H1 (cell line): ENCODE data around the gene DDX42. TPM values are rescaled to one million over a fixed set of nuclear protein-coding genes. Genes with fewer than 3 reads are reported as not detected.
A peak's percentile ranks its signal among the peaks of the same experiment; 100 is the strongest.

Source experiments
- ASH2L ChIP-seq: fragments of 200-600, 300-600 bp; sonication (generic); IDR thresholded peaks from one replicate; pipeline ENCODE4 v1.7.1; 2017; ENCODE audit warnings: low read length
- ATF3 ChIP-seq: IDR thresholded peaks from 2 replicates; pipeline ENCODE4 v1.6.1; 2011; ENCODE audit warnings: low read depth, mild to moderate bottlenecking, low read length; ENCODE audit not compliant: insufficient read depth
- BCL11A ChIP-seq, 2 experiments: IDR thresholded peaks; one replicate each; pipeline ENCODE4 v1.6.1; 2011; ENCODE audit warnings: low read depth in 2 of 2, low read length in 2 of 2, mild to moderate bottlenecking in 2 of 2
- CEBPB ChIP-seq: IDR thresholded peaks from 2 replicates; pipeline ENCODE4 v1.6.1; 2012; ENCODE audit warnings: low read depth, low read length
- E2F6 ChIP-seq: IDR thresholded peaks from 2 replicates; pipeline ENCODE4 v1.6.1; 2012; ENCODE audit warnings: inconsistent platforms
- EGR1 ChIP-seq: IDR thresholded peaks from 2 replicates; pipeline ENCODE4 v1.6.1; 2011; ENCODE audit warnings: low read depth, low read length, borderline replicate concordance
- JUN ChIP-seq: IDR thresholded peaks from 2 replicates; pipeline ENCODE4 v1.6.1; 2011; ENCODE audit warnings: low read depth, mild to moderate bottlenecking, improper control_type of control experiment, low read length
- JUND ChIP-seq: IDR thresholded peaks from 2 replicates; pipeline ENCODE4 v1.6.1; 2011; ENCODE audit warnings: mild to moderate bottlenecking, improper control_type of control experiment, low read length
- KDM5A ChIP-seq: fragments of 200-600 bp; IDR thresholded peaks from 2 replicates; pipeline ENCODE4 v1.7.1; 2012; ENCODE audit warnings: mild to moderate bottlenecking, low read length, inconsistent platforms, mixed read lengths
- NANOG ChIP-seq: IDR thresholded peaks from 2 replicates; pipeline ENCODE4 v1.6.1; 2011; ENCODE audit warnings: low read length, low read depth, mild to moderate bottlenecking, inconsistent platforms; ENCODE audit not compliant: insufficient read depth, poor library complexity, severe bottlenecking
- NRF1 ChIP-seq: IDR thresholded peaks from 2 replicates; pipeline ENCODE4 v1.6.1; 2011; ENCODE audit warnings: mild to moderate bottlenecking, low read depth, low read length, improper control_type of control experiment
- PHF8 ChIP-seq: fragments of 200-600 bp; sonication (generic); conservative IDR thresholded peaks from 2 replicates; pipeline ENCODE4 v1.7.1; 2012; ENCODE audit warnings: low read depth, mild to moderate bottlenecking, inconsistent platforms, low read length, moderate library complexity
- POLR2A ChIP-seq, 2 experiments: IDR thresholded peaks; 1 replicate in 1 of 2; 2 replicates in 1 of 2; pipeline ENCODE4 v1.6.1; 2011; ENCODE audit warnings: low read depth in 2 of 2, low read length in 2 of 2, mild to moderate bottlenecking in 2 of 2; ENCODE audit errors: control extremely low read depth in 1 of 2
- RAD21 ChIP-seq, 2 experiments: IDR thresholded peaks in 1 of 2; conservative IDR thresholded peaks in 1 of 2; 2 replicates each; pipeline ENCODE4 v1.6.1; 2011; ENCODE audit warnings: low read depth in 2 of 2, low read length in 2 of 2, improper control_type of control experiment in 1 of 2, inconsistent platforms in 1 of 2, mild to moderate bottlenecking in 1 of 2, moderate library complexity in 1 of 2
- RNF2 ChIP-seq: fragments of 200-900, 300-1000 bp; sonication (generic); IDR thresholded peaks from 2 replicates; pipeline ENCODE4 v1.7.1; 2016; ENCODE audit warnings: borderline replicate concordance, low read depth, mild to moderate bottlenecking, antibody characterized with exemption, low read length; ENCODE audit not compliant: poor library complexity, severe bottlenecking; ENCODE audit errors: missing control alignments
- RXRA ChIP-seq: IDR thresholded peaks from 2 replicates; pipeline ENCODE4 v1.6.1; 2011; ENCODE audit warnings: low read depth, mild to moderate bottlenecking, low read length, moderate library complexity; ENCODE audit not compliant: insufficient read depth
- SAP30 ChIP-seq: fragments of 300-600 bp; sonication (generic); IDR thresholded peaks from 2 replicates; pipeline ENCODE4 v1.7.1; 2012; ENCODE audit warnings: low read length, moderate library complexity, mild to moderate bottlenecking, inconsistent platforms; ENCODE audit not compliant: insufficient read depth, insufficient replicate concordance
- TAF1 ChIP-seq: IDR thresholded peaks from 2 replicates; pipeline ENCODE4 v1.6.1; 2011; ENCODE audit warnings: mild to moderate bottlenecking, low read depth, low read length
- TCF12 ChIP-seq: IDR thresholded peaks from 2 replicates; pipeline ENCODE4 v1.6.1; 2011; ENCODE audit warnings: low read depth, mild to moderate bottlenecking, low read length
- USF2 ChIP-seq: IDR thresholded peaks from 2 replicates; pipeline ENCODE4 v1.6.1; 2011; ENCODE audit warnings: low read length, improper control_type of control experiment
- ZNF274 ChIP-seq: IDR thresholded peaks from 2 replicates; pipeline ENCODE4 v1.7.0; 2012; ENCODE audit warnings: low read length, borderline replicate concordance; ENCODE audit errors: extremely low read depth
- polyA plus RNA-seq, 7 experiments: library from polyadenylated mRNA; depleted of rRNA in 3 of 7; stranded (reverse) in 5 of 7; unstranded in 2 of 7; fragments of >200 nt in 5 of 7; fragments of 200-250 nt in 2 of 7; gene quantifications; 1 replicate in 5 of 7; 2 replicates in 1 of 7; 4 replicates in 1 of 7; pipeline versions ENCODE4 v1.2.1 to v1.2.3, GENCODE V29; 2011 to 2013; ENCODE audit warnings: missing spikeins in 2 of 7, mixed read lengths in 2 of 7
- total RNA-seq: library from RNA; stranded (reverse); fragmentation: NEBNext Ultra II Directional; extraction: Animal tissue kit (Norgen Biotek cat#: 25700); gene quantifications from 2 replicates; pipeline ENCODE4 v1.2.1, GENCODE V29; 2021

Gene DDX42
- total and polyA plus RNA-seq, 2 of the 8 experiments (the other 6 are each of a cell fraction or from before 2014, with no cell fraction given), result 40.6 to 114 TPM

DNA sequence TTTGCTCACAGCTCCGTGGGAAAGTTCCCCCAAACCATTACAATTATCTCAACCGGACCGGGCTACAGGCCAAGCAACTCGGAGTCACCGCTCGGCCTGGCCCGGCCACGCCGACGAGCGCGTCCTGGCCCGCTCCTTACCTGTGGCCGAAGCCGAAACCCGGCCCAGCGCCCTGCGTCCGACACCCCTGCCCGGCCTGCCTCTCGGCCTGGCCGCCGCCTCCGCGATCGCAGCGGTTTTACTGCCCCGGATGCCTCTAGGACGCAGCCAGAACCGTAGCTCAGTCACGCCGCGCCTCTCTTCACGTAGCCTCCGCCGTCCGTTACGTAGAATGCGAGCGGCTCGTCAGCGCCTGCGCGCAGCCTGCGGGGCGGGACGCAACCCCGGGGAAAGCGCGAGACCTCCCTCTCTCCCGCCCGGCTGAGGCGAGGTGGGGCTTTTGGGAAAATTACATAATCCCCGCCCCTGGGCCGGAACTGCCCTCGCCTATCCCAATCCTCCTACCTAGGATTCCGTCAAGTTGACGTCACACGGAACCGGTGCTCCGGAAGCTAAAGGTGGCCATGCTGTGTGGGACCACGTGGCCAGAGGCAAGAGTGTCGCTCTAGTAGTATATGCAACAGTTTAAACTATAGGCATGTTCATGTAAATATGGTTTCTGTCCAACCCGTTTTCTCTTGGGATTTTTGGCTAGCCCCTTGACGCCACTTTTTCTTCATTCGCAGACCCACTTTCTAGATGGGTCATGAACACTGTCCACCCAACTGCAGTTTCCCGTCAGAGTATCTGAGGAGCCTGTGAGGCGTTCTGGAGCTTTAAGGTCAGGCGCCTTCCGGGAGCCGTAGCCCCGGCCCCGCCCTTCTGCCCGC, 464 bp upstream of the DDX42 start, which contains the start of gene CCDC47 (continued):
- TF ChIP-seq RNF2, result no peak
- no peak for TF ChIP-seq SAP30
- TF ChIP-seq ATF3, result no peak
- TF ChIP-seq JUN, result no peak
- peak; percentile 83 for TF ChIP-seq CEBPB
- TF ChIP-seq TCF12, result no peak
- TF ChIP-seq ZNF274, result no peak
- peak; percentile 84 for TF ChIP-seq PHF8
- TF ChIP-seq KDM5A, result no peak
- peak; percentile 40; the same call in 1 of the 2 replicates for TF ChIP-seq NRF1
- peak; percentile 60 for TF ChIP-seq ASH2L
- no peak for TF ChIP-seq EGR1
- no peak for TF ChIP-seq NANOG
- TF ChIP-seq POLR2A (IDR thresholded peaks at IDR 0.05; ENCODE audit: control extremely low read depth in 1 of 2, low read depth in 2 of 2, low read length in 2 of 2), result peak; percentile 63 to 83
- TF ChIP-seq USF2, result peak; percentile 82
- TF ChIP-seq E2F6, result peak; percentile 58
- no peak for TF ChIP-seq RAD21 (IDR thresholded peaks at IDR 0.05 in 1 of 2, conservative IDR thresholded peaks at IDR 0.05 in 1 of 2; ENCODE audit: low read depth in 2 of 2, low read length in 2 of 2)
- peak; percentile 56; the same call in 1 of the 2 replicates for TF ChIP-seq JUND
- TF ChIP-seq TAF1, result peak; percentile 88
- no peak for TF ChIP-seq BCL11A (IDR thresholded peaks at IDR 0.05; ENCODE audit: low read depth in 2 of 2, low read length in 2 of 2)
- TF ChIP-seq RXRA, result no peak
